K562 (cell line): ENCODE data around the gene GKAP1. TPM values are rescaled to one million over a fixed set of nuclear protein-coding genes. Genes with fewer than 3 reads are reported as not detected.

ENCODE experiments used
- CBFB ChIP-seq: sonication (generic); formaldehyde crosslinking; IDR thresholded peaks from 2 replicates; pipeline ENCODE4 v1.4.0; 2020; ENCODE audit warnings: mild to moderate bottlenecking, missing genetic modification reagents
- COPS2 ChIP-seq: fragments of 450-650 bp; conservative IDR thresholded peaks from 2 replicates; pipeline ENCODE4 v1.6.1; 2016; ENCODE audit warnings: mild to moderate bottlenecking, moderate library complexity
- E2F8 ChIP-seq: fragments of 450-650 bp; IDR thresholded peaks from 2 replicates; pipeline ENCODE4 v1.7.1; 2018; ENCODE audit warnings: mild to moderate bottlenecking, low read depth; ENCODE audit not compliant: partially characterized antibody
- FOXA3 ChIP-seq, 2 experiments: fragments of 450-650 bp in 1 of 2; sonication (generic) in 1 of 2; formaldehyde crosslinking; IDR thresholded peaks in 1 of 2; conservative IDR thresholded peaks in 1 of 2; 2 replicates each; pipeline versions ENCODE4 v1.4.0 to v1.8.0; 2020 to 2022; ENCODE audit warnings: mild to moderate bottlenecking in 2 of 2, missing genetic modification reagents in 1 of 2
- GATAD2A ChIP-seq: fragments of 450-650 bp; IDR thresholded peaks from 2 replicates; pipeline ENCODE4 v1.6.1; 2017
- HDAC1 ChIP-seq, 2 experiments: fragments of 450-650 bp; IDR thresholded peaks; 2 replicates each; pipeline ENCODE4 v1.6.1; 2016 to 2017; ENCODE audit warnings: inconsistent platforms in 1 of 2, mild to moderate bottlenecking in 1 of 2, moderate library complexity in 1 of 2
- ILF3 ChIP-seq: fragments of 450-650 bp; IDR thresholded peaks from 2 replicates; pipeline ENCODE4 v1.6.1; 2018; ENCODE audit warnings: antibody characterized with exemption, mild to moderate bottlenecking, moderate library complexity, borderline replicate concordance
- KLF13 ChIP-seq: fragments of 450-650 bp; IDR thresholded peaks from 2 replicates; pipeline ENCODE4 v1.6.1; 2016; ENCODE audit warnings: missing genetic modification characterization, low read depth, mild to moderate bottlenecking, missing compliant biosample characterization, moderate library complexity, borderline replicate concordance
- KLF16 ChIP-seq: IDR thresholded peaks from 2 replicates; pipeline ENCODE4 v1.6.1; 2016; ENCODE audit warnings: antibody characterized with exemption
- MAFF ChIP-seq: IDR thresholded peaks from 2 replicates; pipeline ENCODE4 v1.6.1; 2012; ENCODE audit warnings: low read length, improper control_type of control experiment
- NCOA6 ChIP-seq: fragments of 450-650 bp; IDR thresholded peaks from 2 replicates; pipeline ENCODE4 v1.6.1; 2017; ENCODE audit warnings: mild to moderate bottlenecking
- SETDB1 ChIP-seq: IDR thresholded peaks from one replicate; pipeline ENCODE4 v1.6.1; 2012; ENCODE audit warnings: low read length, control low read depth, inconsistent platforms
- SNAPC5 ChIP-seq: fragments of 250-450 bp; sonication (Bioruptor Pico); IDR thresholded peaks from 2 replicates; pipeline ENCODE4 v1.8.0; 2021; ENCODE audit warnings: moderate library complexity, mild to moderate bottlenecking, inconsistent platforms
- TSC22D4 ChIP-seq: fragments of 450-650 bp; IDR thresholded peaks from 2 replicates; pipeline ENCODE4 v1.6.1; 2016; ENCODE audit warnings: missing genetic modification characterization, missing biosample characterization, control low read depth
- ZBTB11 ChIP-seq, 3 experiments: fragments of 200-800 bp in 1 of 3; fragments of 250-450 bp in 1 of 3; fragments of 450-650 bp in 1 of 3; sonication (Bioruptor Pico) in 1 of 3; sonication (Bioruptor generic) in 1 of 3; formaldehyde crosslinking in 1 of 3; IDR thresholded peaks; 2 replicates each; pipeline versions ENCODE4 v1.6.1 to v1.8.0; 2016 to 2022; ENCODE audit warnings: mild to moderate bottlenecking in 2 of 3, missing genetic modification characterization in 2 of 3, missing compliant biosample characterization in 1 of 3, moderate library complexity in 1 of 3
- ZFP1 ChIP-seq: fragments of 450-650 bp; formaldehyde crosslinking; IDR thresholded peaks from 2 replicates; pipeline ENCODE4 v1.4.0; 2020; ENCODE audit warnings: mild to moderate bottlenecking, mixed read lengths
- ZNF277 ChIP-seq: fragments of 250-450 bp; sonication (Bioruptor Pico); IDR thresholded peaks from 2 replicates; pipeline ENCODE4 v1.8.0; 2022; ENCODE audit warnings: inconsistent platforms, mild to moderate bottlenecking, moderate library complexity, borderline replicate concordance
- ZNF316 ChIP-seq: fragments of 450-650 bp; IDR thresholded peaks from 2 replicates; pipeline ENCODE4 v1.6.1; 2016
- ZNF398 ChIP-seq: fragments of 250-450 bp; sonication (Bioruptor Pico); IDR thresholded peaks from 2 replicates; pipeline ENCODE4 v1.8.0; 2021; ENCODE audit warnings: moderate library complexity, mild to moderate bottlenecking, inconsistent platforms
- polyA plus RNA-seq, 8 experiments: library from polyadenylated mRNA; depleted of rRNA in 4 of 8; stranded (reverse) in 5 of 8; unstranded in 3 of 8; fragments of >200 nt; fragmentation: Nextera tagmentation in 2 of 8; fragmentation: Illumina TruSeq in 1 of 8; extraction: Ambion mirVana in 2 of 8; extraction: Trizol in 1 of 8; gene quantifications; 2 replicates each; pipeline versions ENCODE4 v1.2.1 to v1.2.3, GENCODE V29; 2011 to 2014; ENCODE audit warnings: inconsistent platforms in 1 of 8, missing spikeins in 1 of 8
- total RNA-seq, 7 experiments: library from RNA; depleted of rRNA in 6 of 7; stranded (reverse); fragments of >200 nt in 6 of 7; fragmentation: Illumina TruSeq in 2 of 7; extraction: Trizol in 2 of 7; gene quantifications; 2 replicates each; pipeline versions ENCODE4 v1.2.1 to v1.2.3, GENCODE V29; 2011 to 2021; ENCODE audit warnings: low replicate concordance in 1 of 7

The GKAP1 gene
- total and polyA plus RNA-seq, 9 of the 15 experiments (the other 6 are each of a cell fraction or from before 2014, with no cell fraction given), result 1.0 to 3.8 (median 2.7) TPM

GRCh38 chr9:83708515-83709158 is 108.9 kb downstream of the GKAP1 start (continued):
- peak; percentile 73 to 83 for TF ChIP-seq FOXA3 (CRISPR knock-in tag; conservative IDR thresholded peaks at IDR 0.05 in 1 of 2, IDR thresholded peaks at IDR 0.05 in 1 of 2)
- TF ChIP-seq ZNF277 (CRISPR knock-in tag), result no peak
- no peak for TF ChIP-seq KLF13 (tag)
- no peak for TF ChIP-seq CBFB (CRISPR knock-in tag)
- peak; percentile 27; the same call in 1 of the 2 replicates for TF ChIP-seq MAFF
- no peak for TF ChIP-seq COPS2
- TF ChIP-seq GATAD2A, result no peak
- peak; percentile 20; the same call in 1 of the 2 replicates for TF ChIP-seq ZNF316
- no peak for TF ChIP-seq TSC22D4 (tag)
- no peak for TF ChIP-seq KLF16
- TF ChIP-seq ZFP1 (CRISPR knock-in tag), result no peak
- TF ChIP-seq NCOA6, result no peak
- TF ChIP-seq ZBTB11 (CRISPR knock-in tag; IDR thresholded peaks at IDR 0.05), result no peak
- TF ChIP-seq ILF3, result no peak
- no peak for TF ChIP-seq SETDB1
- TF ChIP-seq ZNF398 (CRISPR knock-in tag), result no peak
- TF ChIP-seq E2F8, result no peak
- TF ChIP-seq SNAPC5 (CRISPR knock-in tag), result no peak
- peak in 1 of 2 experiments; percentile 12; a peak in 1 of 4 replicates for TF ChIP-seq HDAC1 (IDR thresholded peaks at IDR 0.05)
